Calu3 (cell line): ENCODE data around the gene CRACR2A. TPM values are rescaled to one million over a fixed set of nuclear protein-coding genes. Genes with fewer than 3 reads are reported as not detected.

ENCODE experiments used
- BruUV-seq: library from RNA; stranded (reverse); fragments of 400-500 nt; replicated peaks from 2 replicates; lab custom pipeline; 2021; lab: Mats Ljungman, UMichigan
- CTCF ChIA-PET: fragments of 300-600 bp; sonication (Branson Sonifier 250); formaldehyde crosslinking; loops from one replicate; lab custom pipeline; 2022; ENCODE audit warnings: antibody characterized with exemption; lab: Charles Lee
- DNase-seq: peaks from one replicate; pipeline ENCODE4 v3.0.0; 2022
- H3K27ac Mint-ChIP-seq: one replicate; pipeline ENCODE4 v1.8.0; 2022; ENCODE audit warnings: mixed read lengths; ENCODE audit not compliant: unreplicated experiment
- H3K27me3 Mint-ChIP-seq: one replicate; pipeline ENCODE4 v1.8.0; 2022; ENCODE audit warnings: mixed read lengths; ENCODE audit not compliant: unreplicated experiment
- H3K36me3 Mint-ChIP-seq: one replicate; pipeline ENCODE4 v1.8.0; 2022; ENCODE audit warnings: mild to moderate bottlenecking, moderate library complexity, mixed read lengths; ENCODE audit not compliant: insufficient read depth, unreplicated experiment
- H3K4me1 Mint-ChIP-seq: one replicate; pipeline ENCODE4 v1.8.0; 2022; ENCODE audit warnings: mild to moderate bottlenecking, low read depth, mixed read lengths; ENCODE audit not compliant: unreplicated experiment
- H3K4me3 Mint-ChIP-seq: one replicate; pipeline ENCODE4 v1.8.0; 2022; ENCODE audit warnings: mild to moderate bottlenecking, low read depth, moderate library complexity, mixed read lengths; ENCODE audit not compliant: unreplicated experiment
- H3K9me3 Mint-ChIP-seq: one replicate; pipeline ENCODE4 v1.8.0; 2022; ENCODE audit warnings: low read depth, mixed read lengths; ENCODE audit not compliant: unreplicated experiment
- CTCF ChIP-seq: fragments of 200-600 bp; IDR thresholded peaks from one replicate; pipeline ENCODE4 v1.8.0; 2022; ENCODE audit warnings: antibody characterized with exemption; ENCODE audit not compliant: unreplicated experiment
- intact Hi-C: fragments of 100-400 bp; cut with micrococcal nuclease; formaldehyde crosslinking; loops from one replicate; pipeline ENCODE4 v1.10.0; 2022; ENCODE audit not compliant: unreplicated experiment
- total RNA-seq: library from RNA; stranded (reverse); gene quantifications from 2 replicates; pipeline ENCODE4 v1.2.3, GENCODE V29; 2022

CRACR2A gene
- total RNA-seq, 1 experiment from 2014 or later, result 9.5 TPM

- BruUV-seq, result no TSS peak
- TF ChIP-seq CTCF, result no peak
- H3K9me3 Mint-ChIP-seq, result no peaks in the 10 kb centered on the region
Observed at GRCh38 chr12:3644104-3644503, 108.8 kb downstream of the CRACR2A start.

GRCh38 chr12:3641428-3642018 lies 111.4 kb downstream of the CRACR2A start:
- Mint-ChIP-seq H3K4me3 (no peak overlapping the region), H3K9me3 (no peaks in the 10 kb centered on the region), H3K4me1 (no peaks in the 10 kb centered on the region), H3K36me3 (no peaks in the 10 kb centered on the region), H3K27ac (no peak overlapping the region), H3K27me3 (peaks cover 24% of the 10 kb centered on the region)
- no peak for TF ChIP-seq CTCF
- BruUV-seq, result no TSS peak
- CTCF ChIA-PET, result interaction anchor here (0.6 kb wide), 1 partner anchor 11 kb away, joined by 4 read pairs; no protein-coding TSS in a partner anchor
- no peak for DNase-seq
- intact Hi-C loops, result no loop called here

More at GRCh38 chr12:3644104-3644503, 108.8 kb downstream of the CRACR2A start:
- H3K4me3 Mint-ChIP-seq, result no peak overlapping the region
- CTCF ChIA-PET, result no interaction called here
- H3K27me3 Mint-ChIP-seq, result peaks cover 27% of the 10 kb centered on the region
- H3K27ac Mint-ChIP-seq, result no peak overlapping the region
- intact Hi-C loops, result no loop called here
- no peaks in the 10 kb centered on the region for H3K36me3 Mint-ChIP-seq
- H3K4me1 Mint-ChIP-seq, result no peaks in the 10 kb centered on the region
- no peak for DNase-seq

GRCh38 chr12:3636328-3636727 lies 116.6 kb downstream of the CRACR2A start:
- BruUV-seq, result no TSS peak
- no peak overlapping the region for H3K4me3 Mint-ChIP-seq
- H3K36me3 Mint-ChIP-seq, result no peaks in the 10 kb centered on the region
- CTCF ChIA-PET, result no interaction called here
- DNase-seq, result no peak
- H3K27me3 Mint-ChIP-seq, result no peaks in the 10 kb centered on the region
- no peaks in the 10 kb centered on the region for H3K9me3 Mint-ChIP-seq
- TF ChIP-seq CTCF, result no peak
- H3K27ac Mint-ChIP-seq, result no peak overlapping the region
- no peaks in the 10 kb centered on the region for H3K4me1 Mint-ChIP-seq
- intact Hi-C loops, result no loop called here

GRCh38 chr12:3634348-3634747 lies 118.6 kb downstream of the CRACR2A start:
- no TSS peak for BruUV-seq
- Mint-ChIP-seq H3K4me3 (no peak overlapping the region), H3K27me3 (no peaks in the 10 kb centered on the region), H3K27ac (no peak overlapping the region), H3K36me3 (no peaks in the 10 kb centered on the region), H3K4me1 (no peaks in the 10 kb centered on the region), H3K9me3 (no peaks in the 10 kb centered on the region)
- no peak for DNase-seq
- CTCF ChIA-PET, result no interaction called here
- no peak for TF ChIP-seq CTCF
- intact Hi-C loops, result no loop called here
